Caco-2 (cell line): ENCODE measurements around the gene WEE1. TPM values are rescaled to one million over a fixed set of nuclear protein-coding genes. Genes with fewer than 3 reads are reported as not detected.

Experiments
- BruUV-seq: library from RNA; stranded (reverse); fragments of 400-500 nt; replicated peaks from 2 replicates; lab custom pipeline; 2021; lab: Mats Ljungman, UMichigan
- CTCF ChIA-PET: fragments of 300-600 bp; sonication (Branson Sonifier 250); formaldehyde crosslinking; loops from one replicate; lab custom pipeline; 2022; ENCODE audit warnings: antibody characterized with exemption; lab: Charles Lee
- POLR2A ChIA-PET: fragments of 300-600 bp; sonication (Branson Sonifier 250); formaldehyde crosslinking; loops from one replicate; lab custom pipeline; 2022; ENCODE audit warnings: antibody characterized with exemption; lab: Charles Lee
- DNase-seq, 2 experiments: peaks; one replicate each; pipeline versions ENCODE4 v3.0.0 to v3.0.0-alpha.2; 2020 to 2022
- H3K27me3 ChIP-seq: replicated peaks from 2 replicates; pipeline ENCODE4 v1.6.0; 2011; ENCODE audit warnings: low read length; ENCODE audit not compliant: control insufficient read depth, insufficient read depth
- H3K36me3 ChIP-seq: 2 replicates; pipeline ENCODE4 v1.5.1; 2011; ENCODE audit warnings: low read length; ENCODE audit not compliant: control insufficient read depth, insufficient read depth
- H3K4me1 ChIP-seq: fragments of 250-450 bp; sonication (Bioruptor Pico); 2 replicates; pipeline ENCODE4 v1.5.1; 2020; ENCODE audit warnings: mild to moderate bottlenecking
- H3K4me3 ChIP-seq: 2 replicates; pipeline ENCODE4 v1.5.1; 2011; ENCODE audit warnings: low read depth, mild to moderate bottlenecking, control low read depth, low read length
- H3K9me3 ChIP-seq: fragments of 250-450 bp; sonication (Bioruptor Pico); 2 replicates; pipeline ENCODE4 v1.5.1; 2020; ENCODE audit warnings: mild to moderate bottlenecking, moderate library complexity
- H3K27ac Mint-ChIP-seq: one replicate; pipeline ENCODE4 v1.8.0; 2022; ENCODE audit warnings: mixed read lengths; ENCODE audit not compliant: unreplicated experiment
- H3K27me3 Mint-ChIP-seq: one replicate; pipeline ENCODE4 v1.8.0; 2022; ENCODE audit warnings: mixed read lengths; ENCODE audit not compliant: insufficient read depth, unreplicated experiment
- H3K36me3 Mint-ChIP-seq: one replicate; pipeline ENCODE4 v1.8.0; 2022; ENCODE audit warnings: mild to moderate bottlenecking, mixed read lengths; ENCODE audit not compliant: insufficient read depth, unreplicated experiment
- H3K4me1 Mint-ChIP-seq: one replicate; pipeline ENCODE4 v1.8.0; 2022; ENCODE audit warnings: low read depth, mixed read lengths; ENCODE audit not compliant: unreplicated experiment
- H3K4me3 Mint-ChIP-seq: one replicate; pipeline ENCODE4 v1.8.0; 2022; ENCODE audit warnings: mild to moderate bottlenecking, moderate library complexity, mixed read lengths; ENCODE audit not compliant: unreplicated experiment
- H3K9me3 Mint-ChIP-seq: one replicate; pipeline ENCODE4 v1.8.0; 2022; ENCODE audit warnings: mixed read lengths; ENCODE audit not compliant: unreplicated experiment
- intact Hi-C: fragments of 100-400 bp; cut with micrococcal nuclease; formaldehyde crosslinking; loops from one replicate; pipeline ENCODE4 v1.10.0; 2022; ENCODE audit not compliant: unreplicated experiment
- total RNA-seq: library from RNA; stranded (reverse); gene quantifications from 2 replicates; pipeline ENCODE4 v1.2.3, GENCODE V29; 2022
- TF ChIP-seq, protein P1 (sequence below), 2 experiments: fragments of 200-600 bp in 1 of 2; IDR thresholded peaks; 1 replicate in 1 of 2; 2 replicates in 1 of 2; pipeline versions ENCODE4 v1.5.1 to v1.8.0; 2011 to 2022; ENCODE audit warnings: antibody characterized with exemption in 1 of 2, control low read depth in 1 of 2, inconsistent platforms in 1 of 2, low read depth in 1 of 2, low read length in 1 of 2, mild to moderate bottlenecking in 1 of 2, moderate library complexity in 1 of 2; ENCODE audit not compliant: insufficient read depth in 1 of 2, severe bottlenecking in 1 of 2, unreplicated experiment in 1 of 2

WEE1 gene
- total RNA-seq, 1 experiment from 2014 or later: 108 TPM

DNA sequence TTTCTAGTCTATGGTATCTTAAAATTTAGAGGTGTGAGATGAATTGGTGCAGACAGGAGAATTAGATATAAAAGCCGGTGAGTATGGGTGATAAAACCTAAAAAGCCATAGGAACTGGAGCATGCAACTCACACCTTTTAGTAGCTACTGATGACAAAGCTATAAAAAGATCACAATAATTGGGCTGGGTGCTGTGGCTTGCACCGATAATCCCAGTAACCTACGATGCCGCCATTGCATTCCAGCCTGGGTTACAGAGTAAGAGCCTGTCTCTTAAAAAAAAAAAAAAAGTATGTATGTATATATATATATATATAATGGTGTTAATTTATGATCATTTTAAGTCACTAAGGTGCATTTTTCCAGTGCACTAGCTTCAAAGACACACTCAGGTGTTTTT lies 17.2 kb downstream of the WEE1 start:
- Mint-ChIP-seq H3K4me3 (no peak overlapping the region), H3K9me3 (no peaks in the 10 kb centered on the region), H3K27me3 (no peaks in the 10 kb centered on the region), H3K4me1 (peaks cover 13% of the 10 kb centered on the region), H3K27ac (no peak overlapping the region), H3K36me3 (peaks cover 62% of the 10 kb centered on the region)
- intact Hi-C loops: no loop called here
- no peak for DNase-seq
- H3K4me3 ChIP-seq: no peak overlapping the region
- POLR2A ChIA-PET: interaction anchor here (0.6 kb wide), 1 partner anchor 56 kb away, joined by 5 read pairs; no protein-coding TSS in a partner anchor
- H3K27me3 ChIP-seq: no peaks in the 10 kb centered on the region
- TF ChIP-seq, protein P1, sequence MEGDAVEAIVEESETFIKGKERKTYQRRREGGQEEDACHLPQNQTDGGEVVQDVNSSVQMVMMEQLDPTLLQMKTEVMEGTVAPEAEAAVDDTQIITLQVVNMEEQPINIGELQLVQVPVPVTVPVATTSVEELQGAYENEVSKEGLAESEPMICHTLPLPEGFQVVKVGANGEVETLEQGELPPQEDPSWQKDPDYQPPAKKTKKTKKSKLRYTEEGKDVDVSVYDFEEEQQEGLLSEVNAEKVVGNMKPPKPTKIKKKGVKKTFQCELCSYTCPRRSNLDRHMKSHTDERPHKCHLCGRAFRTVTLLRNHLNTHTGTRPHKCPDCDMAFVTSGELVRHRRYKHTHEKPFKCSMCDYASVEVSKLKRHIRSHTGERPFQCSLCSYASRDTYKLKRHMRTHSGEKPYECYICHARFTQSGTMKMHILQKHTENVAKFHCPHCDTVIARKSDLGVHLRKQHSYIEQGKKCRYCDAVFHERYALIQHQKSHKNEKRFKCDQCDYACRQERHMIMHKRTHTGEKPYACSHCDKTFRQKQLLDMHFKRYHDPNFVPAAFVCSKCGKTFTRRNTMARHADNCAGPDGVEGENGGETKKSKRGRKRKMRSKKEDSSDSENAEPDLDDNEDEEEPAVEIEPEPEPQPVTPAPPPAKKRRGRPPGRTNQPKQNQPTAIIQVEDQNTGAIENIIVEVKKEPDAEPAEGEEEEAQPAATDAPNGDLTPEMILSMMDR (IDR thresholded peaks at IDR 0.05; ENCODE audit: insufficient read depth in 1 of 2, low read depth in 1 of 2, low read length in 1 of 2, severe bottlenecking in 1 of 2, unreplicated experiment in 1 of 2): no peak
- H3K9me3 ChIP-seq: no peaks in the 10 kb centered on the region
- CTCF ChIA-PET: no interaction called here
- peaks cover 5% of the 10 kb centered on the region for H3K36me3 ChIP-seq
- no peaks in the 10 kb centered on the region for H3K4me1 ChIP-seq
- no TSS peak for BruUV-seq

DNA sequence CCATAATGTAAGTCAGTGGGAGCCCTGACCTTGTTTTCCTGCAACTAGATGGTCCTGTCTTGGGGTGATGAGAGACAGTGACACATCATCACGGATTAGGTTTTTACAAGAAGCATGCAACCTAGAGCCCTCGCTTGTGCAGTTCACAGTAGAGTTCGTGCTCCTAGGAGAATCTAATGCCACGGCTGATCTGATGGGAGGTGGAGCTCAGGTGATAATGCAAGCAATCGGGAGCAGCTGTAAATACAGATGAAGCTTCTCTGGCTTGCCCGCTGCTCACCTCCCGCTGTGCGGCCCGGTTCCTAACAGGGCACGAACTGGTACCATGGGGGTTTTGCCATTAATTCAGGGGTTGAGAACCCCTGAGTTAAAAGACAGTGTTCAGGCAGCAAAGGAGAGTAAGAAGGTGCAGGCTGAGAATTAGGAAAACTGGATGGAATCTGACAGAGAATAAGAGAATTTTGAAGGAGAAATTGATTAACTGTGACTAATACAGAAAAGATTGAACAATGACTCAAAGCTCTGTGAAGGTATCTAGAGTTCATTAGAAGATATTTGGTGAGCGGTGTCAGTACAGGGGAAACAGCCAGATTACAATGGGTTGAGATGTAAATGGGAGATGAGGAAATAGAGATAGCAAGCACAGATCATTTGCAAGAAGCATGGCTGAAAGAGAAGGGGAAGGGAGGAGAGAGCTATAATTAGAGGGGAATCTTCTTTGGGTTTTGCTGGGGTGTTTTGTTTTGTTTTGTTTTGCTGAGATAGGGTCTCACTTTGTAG lies 21.0 kb downstream of the WEE1 start:
- Mint-ChIP-seq H3K27ac (no peak overlapping the region), H3K27me3 (no peaks in the 10 kb centered on the region), H3K4me3 (no peak overlapping the region), H3K36me3 (peaks cover 27% of the 10 kb centered on the region), H3K9me3 (no peaks in the 10 kb centered on the region), H3K4me1 (peaks cover 8% of the 10 kb centered on the region)
- H3K36me3 ChIP-seq: no peaks in the 10 kb centered on the region
- CTCF ChIA-PET: no interaction called here
- no peak for DNase-seq
- POLR2A ChIA-PET: no interaction called here
- intact Hi-C loops: no loop called here
- BruUV-seq: no TSS peak
- TF ChIP-seq, protein P1 (IDR thresholded peaks at IDR 0.05; ENCODE audit: insufficient read depth in 1 of 2, low read depth in 1 of 2, low read length in 1 of 2, severe bottlenecking in 1 of 2, unreplicated experiment in 1 of 2): no peak
- no peaks in the 10 kb centered on the region for H3K27me3 ChIP-seq
- no peak overlapping the region for H3K4me3 ChIP-seq
- no peaks in the 10 kb centered on the region for H3K4me1 ChIP-seq
- no peaks in the 10 kb centered on the region for H3K9me3 ChIP-seq

DNA sequence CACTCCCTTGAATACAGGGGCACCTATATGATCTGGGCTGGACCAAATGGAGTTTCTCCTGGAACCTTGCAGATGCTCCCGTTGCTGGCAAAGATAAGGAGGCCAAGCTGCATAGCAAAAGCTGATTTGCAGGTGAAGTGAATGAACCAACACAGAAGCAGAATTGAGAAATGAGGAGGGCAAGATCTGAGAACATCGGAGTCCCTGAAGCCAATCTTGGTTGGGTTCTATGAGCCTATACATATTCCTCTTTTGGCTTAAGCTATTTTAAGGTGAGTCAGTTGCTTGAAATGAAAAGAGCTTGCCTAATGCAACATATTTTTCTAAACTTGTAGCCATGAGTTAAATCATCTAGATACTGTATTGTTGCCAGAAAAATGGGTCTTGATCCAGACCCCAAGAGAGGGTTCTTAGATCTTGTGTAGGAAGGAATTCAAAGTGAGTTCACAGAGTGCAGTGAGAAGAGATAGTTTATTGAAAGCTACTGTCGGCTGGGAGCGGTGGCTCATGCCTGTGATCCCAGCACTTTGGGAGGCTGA lies 23.5 kb downstream of the WEE1 start:
- H3K36me3 Mint-ChIP-seq: peaks cover 4% of the 10 kb centered on the region
- no peak overlapping the region for H3K27ac Mint-ChIP-seq
- no peaks in the 10 kb centered on the region for H3K9me3 Mint-ChIP-seq
- Histone ChIP-seq H3K4me1 (peaks cover 9% of the 10 kb centered on the region; the same call in 1 of the 2 replicates), H3K4me3 (no peak overlapping the region), H3K36me3 (no peaks in the 10 kb centered on the region), H3K9me3 (no peaks in the 10 kb centered on the region), H3K27me3 (no peaks in the 10 kb centered on the region)
- no peak overlapping the region for H3K4me3 Mint-ChIP-seq
- ChIA-PET POLR2A (interaction anchor here (0.5 to 0.8 kb wide), 3 partner anchors 8 to 1254 kb away, joined by 3 to 16 read pairs (median 3); no protein-coding TSS in a partner anchor), CTCF (no interaction called here)
- peaks cover 18% of the 10 kb centered on the region for H3K4me1 Mint-ChIP-seq
- no peaks in the 10 kb centered on the region for H3K27me3 Mint-ChIP-seq
- TF ChIP-seq, protein P1 (IDR thresholded peaks at IDR 0.05; ENCODE audit: insufficient read depth in 1 of 2, low read depth in 1 of 2, low read length in 1 of 2, severe bottlenecking in 1 of 2, unreplicated experiment in 1 of 2): no peak
- no peak for DNase-seq
- intact Hi-C loops: no loop called here
- BruUV-seq: no TSS peak
